HL-60/S4 (cell line): ENCODE data around the gene SHROOM2.
"Not testable (repeated sequence)": the region's sequence is repeated elsewhere in the genome, so short reads cannot be mapped to it uniquely, and the experiment has no call there.

Source experiments
- in situ Hi-C: fragments of 300-500 bp; cut with MboI; formaldehyde crosslinking; loops from 2 replicates; pipeline ENCODE4 v1.14.3; 2022; ENCODE audit warnings: low sequenced_read_pairs

SHROOM2 gene

GRCh38 chrX:9785254-9785943, 830 bp upstream of the SHROOM2 start:
- in situ Hi-C loops, result no loop called here

GRCh38 chrX:9786798-9787635, 788 bp downstream of the SHROOM2 start:
- in situ Hi-C loops, result no loop called here

GRCh38 chrX:9788911-9789310, 2.7 kb downstream of the SHROOM2 start:
- in situ Hi-C loops, result no loop called here

GRCh38 chrX:9789555-9789954, 3.3 kb downstream of the SHROOM2 start:
- in situ Hi-C loops, result no loop called here

- in situ Hi-C loops, result no loop called here
These were observed 4.6 kb downstream of the SHROOM2 start for GRCh38 chrX:9790866-9791265.

- in situ Hi-C loops, result no loop called here
These were observed 8.3 kb downstream of the SHROOM2 start for GRCh38 chrX:9794495-9794894.

GRCh38 chrX:9797384-9798360, 11.4 kb downstream of the SHROOM2 start:
- in situ Hi-C loops, result no loop called here

- in situ Hi-C loops, result no loop called here
These were observed 16.5 kb downstream of the SHROOM2 start for GRCh38 chrX:9802737-9803136.

- in situ Hi-C loops, result no loop called here
These were observed 18.2 kb downstream of the SHROOM2 start for GRCh38 chrX:9804444-9804843.

- in situ Hi-C loops, result no loop called here
These were observed 19.7 kb downstream of the SHROOM2 start for GRCh38 chrX:9805956-9806355.

GRCh38 chrX:9807355-9808182, 21.3 kb downstream of the SHROOM2 start:
- in situ Hi-C loops, result no loop called here

- in situ Hi-C loops, result not testable (repeated sequence)
These were observed 23.6 kb downstream of the SHROOM2 start for GRCh38 chrX:9809876-9810275.

- in situ Hi-C loops, result not testable (repeated sequence)
These were observed 24.9 kb downstream of the SHROOM2 start for GRCh38 chrX:9811086-9811485.

GRCh38 chrX:9816084-9816700, 30.0 kb downstream of the SHROOM2 start:
- in situ Hi-C loops, result no loop called here

- in situ Hi-C loops, result no loop called here
These were observed 35.3 kb downstream of the SHROOM2 start for GRCh38 chrX:9821572-9821971.

GRCh38 chrX:9824554-9824953, 38.3 kb downstream of the SHROOM2 start:
- in situ Hi-C loops, result no loop called here

- in situ Hi-C loops, result no loop called here
These were observed 39.0 kb downstream of the SHROOM2 start for GRCh38 chrX:9825129-9825790.

GRCh38 chrX:9825966-9826365, 39.7 kb downstream of the SHROOM2 start:
- in situ Hi-C loops, result no loop called here
